GM18499 (cell line): Measurements from ENCODE around the gene FKBP10.
"Not testable (repeated sequence)": the region's sequence is repeated elsewhere in the genome, so short reads cannot be mapped to it uniquely, and the experiment has no call there.

Experiments
- ATAC-seq: cut with Tn5 transposase; IDR thresholded peaks from one replicate; pipeline ENCODE4 v1.9.1; 2021; ENCODE audit warnings: moderate number of reproducible peaks; ENCODE audit not compliant: insufficient read depth, unreplicated experiment

FKBP10 gene, protein sequence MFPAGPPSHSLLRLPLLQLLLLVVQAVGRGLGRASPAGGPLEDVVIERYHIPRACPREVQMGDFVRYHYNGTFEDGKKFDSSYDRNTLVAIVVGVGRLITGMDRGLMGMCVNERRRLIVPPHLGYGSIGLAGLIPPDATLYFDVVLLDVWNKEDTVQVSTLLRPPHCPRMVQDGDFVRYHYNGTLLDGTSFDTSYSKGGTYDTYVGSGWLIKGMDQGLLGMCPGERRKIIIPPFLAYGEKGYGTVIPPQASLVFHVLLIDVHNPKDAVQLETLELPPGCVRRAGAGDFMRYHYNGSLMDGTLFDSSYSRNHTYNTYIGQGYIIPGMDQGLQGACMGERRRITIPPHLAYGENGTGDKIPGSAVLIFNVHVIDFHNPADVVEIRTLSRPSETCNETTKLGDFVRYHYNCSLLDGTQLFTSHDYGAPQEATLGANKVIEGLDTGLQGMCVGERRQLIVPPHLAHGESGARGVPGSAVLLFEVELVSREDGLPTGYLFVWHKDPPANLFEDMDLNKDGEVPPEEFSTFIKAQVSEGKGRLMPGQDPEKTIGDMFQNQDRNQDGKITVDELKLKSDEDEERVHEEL

DNA sequence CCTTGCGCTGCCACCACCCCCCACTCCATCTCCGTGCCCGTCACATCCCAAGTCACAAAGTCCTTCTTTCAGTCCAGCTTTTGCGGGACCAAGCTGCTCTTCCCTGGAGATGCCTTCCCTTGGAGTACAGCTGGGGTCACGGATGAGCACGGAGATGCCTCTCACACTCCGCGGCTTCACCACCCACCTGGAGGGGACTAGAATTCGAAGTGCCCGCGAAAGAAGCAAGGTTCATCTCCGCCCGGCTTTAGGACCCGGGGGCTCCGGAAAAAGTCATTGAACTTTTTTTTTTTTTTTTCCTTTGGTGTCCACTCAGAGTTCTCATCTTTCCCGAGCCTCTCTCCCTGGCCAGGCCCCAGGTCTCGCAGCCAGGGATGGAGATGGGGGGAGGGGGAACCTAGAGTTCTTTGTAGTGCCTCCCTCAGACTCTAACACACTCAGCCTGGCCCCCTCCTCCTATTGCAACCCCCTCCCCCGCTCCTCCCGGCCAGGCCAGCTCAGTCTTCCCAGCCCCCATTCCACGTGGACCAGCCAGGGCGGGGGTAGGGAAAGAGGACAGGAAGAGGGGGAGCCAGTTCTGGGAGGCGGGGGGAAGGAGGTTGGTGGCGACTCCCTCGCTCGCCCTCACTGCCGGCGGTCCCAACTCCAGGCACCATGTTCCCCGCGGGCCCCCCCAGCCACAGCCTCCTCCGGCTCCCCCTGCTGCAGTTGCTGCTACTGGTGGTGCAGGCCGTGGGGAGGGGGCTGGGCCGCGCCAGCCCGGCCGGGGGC is at the start of gene FKBP10:
FKBP10 (plus strand) TSS at position 624 of the 771 bp plus-strand sequence; CDS start at position 655, 31 bp downstream.
- ATAC-seq: no peak

- no peak for ATAC-seq
Measured at GRCh38 chr17:41763327-41763726, 49.5 kb upstream of the FKBP10 start.

- ATAC-seq: no peak
Measured at GRCh38 chr17:41766135-41766534, 46.7 kb upstream of the FKBP10 start.

GRCh38 chr17:41767324-41768042 is 45.3 kb upstream of the FKBP10 start:
- no peak for ATAC-seq

- no peak for ATAC-seq
Measured at GRCh38 chr17:41768682-41769288, 44.0 kb upstream of the FKBP10 start.

- no peak for ATAC-seq
Measured at GRCh38 chr17:41769346-41769862, 43.4 kb upstream of the FKBP10 start.

GRCh38 chr17:41769985-41770384 is 42.8 kb upstream of the FKBP10 start:
- ATAC-seq: no peak

GRCh38 chr17:41771389-41772206 is 41.2 kb upstream of the FKBP10 start:
- no peak for ATAC-seq

- ATAC-seq: no peak
Measured at GRCh38 chr17:41772218-41772585, 40.6 kb upstream of the FKBP10 start.

GRCh38 chr17:41772586-41773189 is 40.1 kb upstream of the FKBP10 start:
- no peak for ATAC-seq

GRCh38 chr17:41773190-41773588 is 39.6 kb upstream of the FKBP10 start:
- ATAC-seq: no peak

DNA sequence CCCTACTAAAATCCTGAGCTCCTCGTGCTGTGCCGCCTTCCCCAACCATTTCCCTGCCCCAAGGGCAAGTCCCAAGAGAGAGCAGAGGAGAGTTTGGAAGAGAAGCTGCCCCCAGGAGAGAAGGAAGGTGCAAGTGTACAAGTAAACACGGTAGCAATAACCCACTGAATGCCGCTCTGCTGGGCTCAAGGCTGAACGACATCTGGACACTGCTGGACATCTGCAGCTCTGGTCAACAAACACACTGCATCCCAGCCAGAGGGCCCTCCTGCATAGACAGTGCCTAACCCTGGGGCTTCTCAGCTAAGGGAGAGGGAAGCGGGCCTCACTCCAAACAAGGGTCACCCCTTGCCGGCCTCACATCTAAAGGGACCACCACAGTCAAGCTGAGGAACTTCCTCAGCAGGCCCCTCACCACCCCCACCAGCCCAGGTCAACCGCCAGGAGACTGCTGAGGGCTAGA is 39.0 kb upstream of the FKBP10 start:
- ATAC-seq: no peak

DNA sequence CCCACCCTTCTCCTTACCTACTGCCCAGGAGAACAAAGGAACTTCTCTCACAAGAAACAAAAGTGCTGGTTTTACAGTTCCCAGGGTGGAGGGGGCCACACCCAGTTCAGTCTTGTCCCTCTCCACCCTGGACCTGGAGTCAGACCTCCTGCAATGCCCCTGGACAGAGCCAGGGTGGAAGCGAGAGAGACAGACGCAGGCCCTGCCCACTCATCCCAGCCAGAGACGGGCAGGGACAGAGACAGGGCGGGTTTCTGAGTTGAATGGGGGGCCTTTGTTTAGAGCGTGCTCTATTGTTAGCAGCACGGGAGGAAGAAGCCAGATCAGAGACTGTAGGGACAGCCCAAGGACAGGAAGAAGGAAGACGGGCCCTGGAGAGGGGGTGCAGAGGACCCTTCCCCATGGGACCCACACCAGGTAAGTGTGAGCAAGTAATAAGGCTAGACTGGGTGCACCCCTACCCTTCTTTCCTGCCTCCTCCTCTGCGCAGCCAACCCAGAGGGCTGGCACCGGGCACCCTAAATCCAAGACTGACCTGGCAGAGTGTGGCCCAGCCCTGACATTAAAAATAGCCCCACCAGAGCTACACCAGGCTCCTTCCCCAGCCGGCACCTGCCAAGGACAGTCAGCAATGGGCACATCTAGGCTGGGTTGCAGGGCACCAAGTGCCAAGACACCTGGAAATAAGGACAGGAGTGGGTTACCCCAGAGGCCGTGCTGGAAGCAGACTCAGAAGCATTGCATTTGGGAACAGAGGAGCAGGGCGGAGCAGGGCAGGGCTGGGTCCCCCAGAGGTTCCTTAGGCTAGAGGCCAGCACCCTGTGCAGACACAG is 37.2 kb upstream of the FKBP10 start:
- no peak for ATAC-seq

- ATAC-seq: not testable (repeated sequence)
Measured at GRCh38 chr17:41776262-41776900, 36.4 kb upstream of the FKBP10 start.

DNA sequence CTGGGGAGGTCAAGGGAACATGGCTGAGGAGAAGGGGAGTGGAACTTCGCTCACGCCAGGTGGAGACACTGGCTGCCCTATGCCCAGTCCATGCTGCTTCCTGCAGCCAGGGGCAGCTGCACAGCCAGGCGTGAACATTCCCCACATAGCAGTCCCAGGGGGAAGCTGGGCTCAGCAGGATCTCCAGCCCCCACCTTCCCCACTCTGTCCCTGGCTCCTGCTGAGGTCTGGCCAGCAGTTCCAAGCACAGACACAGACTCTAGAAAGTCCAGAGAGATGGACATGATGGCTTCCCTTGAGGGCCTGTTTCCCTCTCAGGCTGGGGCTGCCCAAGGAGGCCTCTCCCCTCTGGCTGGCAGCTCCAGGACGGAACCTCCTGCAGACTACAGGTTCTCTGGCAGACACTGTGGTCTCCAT is 35.6 kb upstream of the FKBP10 start:
- ATAC-seq: no peak

GRCh38 chr17:41777574-41778188 is 35.1 kb upstream of the FKBP10 start:
- ATAC-seq: no peak

- no peak for ATAC-seq
Measured at GRCh38 chr17:41779954-41780353, 32.9 kb upstream of the FKBP10 start.
